ENCODE measurements around the gene SYNRG. TPM values are rescaled to one million over a fixed set of nuclear protein-coding genes. Genes with fewer than 3 reads are reported as not detected.
"Not testable (repeated sequence)": the region's sequence is repeated elsewhere in the genome, so short reads cannot be mapped to it uniquely, and the experiment has no call there.

Gene SYNRG
- total RNA-seq, 2 experiments from 2014 or later = 40.4 to 40.5 TPM

- Mint-ChIP-seq H3K27ac (peak overlapping the region; percentile 91), H3K36me3 (peaks cover 15% of the 10 kb centered on the region), H3K4me1 (peaks cover 24% of the 10 kb centered on the region), H3K4me3 (peak overlapping the region; percentile 78)
- H3K27me3 Mint-ChIP-seq, H3K9me3 Mint-ChIP-seq, DNase-seq: not testable (repeated sequence)
Observed at GRCh38 chr17:37610041-37610420, 813 bp upstream of the SYNRG start.

GRCh38 chr17:37608351-37609169 lies 658 bp downstream of the SYNRG start:
- H3K9me3 Mint-ChIP-seq = no peaks in the 10 kb centered on the region
- DNase-seq = no peak
- H3K4me1 Mint-ChIP-seq = peaks cover 38% of the 10 kb centered on the region
- H3K27ac Mint-ChIP-seq = peak overlapping the region; percentile 91
- H3K27me3 Mint-ChIP-seq = no peaks in the 10 kb centered on the region
- peaks cover 28% of the 10 kb centered on the region for H3K36me3 Mint-ChIP-seq
- peak overlapping the region; percentile 78 for H3K4me3 Mint-ChIP-seq

- Mint-ChIP-seq H3K4me1 (peaks cover 42% of the 10 kb centered on the region), H3K4me3 (peak overlapping the region; percentile 78), H3K27me3 (no peaks in the 10 kb centered on the region), H3K36me3 (peaks cover 35% of the 10 kb centered on the region), H3K9me3 (no peaks in the 10 kb centered on the region), H3K27ac (peak overlapping the region; percentile 91)
- peak; percentile 24 for DNase-seq
Observed at GRCh38 chr17:37607637-37608331, 1.4 kb downstream of the SYNRG start.

- peaks cover 48% of the 10 kb centered on the region for H3K4me1 Mint-ChIP-seq
- H3K4me3 Mint-ChIP-seq = peak overlapping the region; percentile 78
- peak overlapping the region; percentile 91 for H3K27ac Mint-ChIP-seq
- H3K9me3 Mint-ChIP-seq = no peaks in the 10 kb centered on the region
- no peaks in the 10 kb centered on the region for H3K27me3 Mint-ChIP-seq
- DNase-seq = peak; percentile 36
- H3K36me3 Mint-ChIP-seq = peaks cover 39% of the 10 kb centered on the region
Observed at GRCh38 chr17:37605813-37606505, 3.3 kb downstream of the SYNRG start.

- Mint-ChIP-seq H3K36me3 (peaks cover 45% of the 10 kb centered on the region), H3K4me3 (peak overlapping the region; percentile 78), H3K9me3 (no peaks in the 10 kb centered on the region), H3K27me3 (no peaks in the 10 kb centered on the region), H3K4me1 (peaks cover 55% of the 10 kb centered on the region), H3K27ac (peak overlapping the region; percentile 91)
- no peak for DNase-seq
Observed at GRCh38 chr17:37605081-37605480, 4.1 kb downstream of the SYNRG start.

- Mint-ChIP-seq H3K4me3 (peak overlapping the region; percentile 78), H3K4me1 (peaks cover 51% of the 10 kb centered on the region), H3K36me3 (peaks cover 47% of the 10 kb centered on the region), H3K27me3 (no peaks in the 10 kb centered on the region), H3K27ac (peak overlapping the region; percentile 91), H3K9me3 (no peaks in the 10 kb centered on the region)
- no peak for DNase-seq
Observed at GRCh38 chr17:37604556-37604955, 4.7 kb downstream of the SYNRG start.

GRCh38 chr17:37598145-37598544 lies 11.1 kb downstream of the SYNRG start:
- Mint-ChIP-seq H3K27ac (peak overlapping the region; percentile 47), H3K36me3 (peaks cover 36% of the 10 kb centered on the region), H3K9me3 (no peaks in the 10 kb centered on the region)

GRCh38 chr17:37592291-37592690 lies 16.9 kb downstream of the SYNRG start:
- Mint-ChIP-seq H3K36me3 (peaks cover 27% of the 10 kb centered on the region), H3K27me3 (no peaks in the 10 kb centered on the region), H3K27ac (no peak overlapping the region), H3K4me3 (no peak overlapping the region), H3K4me1 (peaks cover 53% of the 10 kb centered on the region), H3K9me3 (no peaks in the 10 kb centered on the region)
- no peak for DNase-seq

More at GRCh38 chr17:37598145-37598544, 11.1 kb downstream of the SYNRG start:
- no peak for DNase-seq
- no peaks in the 10 kb centered on the region for H3K27me3 Mint-ChIP-seq
- no peak overlapping the region for H3K4me3 Mint-ChIP-seq
- peaks cover 46% of the 10 kb centered on the region for H3K4me1 Mint-ChIP-seq

GRCh38 chr17:37585066-37585465 lies 24.2 kb downstream of the SYNRG start:
- Mint-ChIP-seq H3K4me1 (peaks cover 14% of the 10 kb centered on the region), H3K27me3 (no peaks in the 10 kb centered on the region), H3K27ac (no peak overlapping the region), H3K9me3 (no peaks in the 10 kb centered on the region), H3K36me3 (peaks cover 7% of the 10 kb centered on the region), H3K4me3 (no peak overlapping the region)
- DNase-seq = no peak

- Mint-ChIP-seq H3K4me1 (peaks cover 10% of the 10 kb centered on the region), H3K27me3 (no peaks in the 10 kb centered on the region)
Observed at GRCh38 chr17:37576281-37576680, 32.9 kb downstream of the SYNRG start.

GRCh38 chr17:37574427-37574826 lies 34.8 kb downstream of the SYNRG start:
- peaks cover 12% of the 10 kb centered on the region for H3K9me3 Mint-ChIP-seq
- H3K4me3 Mint-ChIP-seq = no peak overlapping the region
- H3K36me3 Mint-ChIP-seq = peaks cover 33% of the 10 kb centered on the region
- no peak for DNase-seq
- H3K27ac Mint-ChIP-seq = peak overlapping the region; percentile 32
- H3K27me3 Mint-ChIP-seq = no peaks in the 10 kb centered on the region
- H3K4me1 Mint-ChIP-seq = peaks cover 10% of the 10 kb centered on the region

More at GRCh38 chr17:37576281-37576680, 32.9 kb downstream of the SYNRG start:
- no peak for DNase-seq
- Mint-ChIP-seq H3K27ac (no peak overlapping the region), H3K36me3 (peaks cover 36% of the 10 kb centered on the region), H3K9me3 (peaks cover 12% of the 10 kb centered on the region), H3K4me3 (no peak overlapping the region)

- H3K4me1 Mint-ChIP-seq = peaks cover 11% of the 10 kb centered on the region
- H3K27ac Mint-ChIP-seq = no peak overlapping the region
- peaks cover 38% of the 10 kb centered on the region for H3K36me3 Mint-ChIP-seq
- H3K4me3 Mint-ChIP-seq = no peak overlapping the region
- DNase-seq = no peak
- no peaks in the 10 kb centered on the region for H3K27me3 Mint-ChIP-seq
- peaks cover 12% of the 10 kb centered on the region for H3K9me3 Mint-ChIP-seq
Observed at GRCh38 chr17:37571674-37572073, 37.5 kb downstream of the SYNRG start.

GRCh38 chr17:37570527-37571093 lies 38.6 kb downstream of the SYNRG start:
- Mint-ChIP-seq H3K4me1 (peaks cover 9% of the 10 kb centered on the region), H3K27me3 (no peaks in the 10 kb centered on the region), H3K27ac (no peak overlapping the region), H3K36me3 (peaks cover 36% of the 10 kb centered on the region), H3K4me3 (no peak overlapping the region), H3K9me3 (peaks cover 12% of the 10 kb centered on the region)
- DNase-seq = peak; percentile 39

GRCh38 chr17:37568350-37569053 lies 40.7 kb downstream of the SYNRG start:
- Mint-ChIP-seq H3K4me1 (peaks cover 12% of the 10 kb centered on the region), H3K4me3 (no peak overlapping the region), H3K27me3 (no peaks in the 10 kb centered on the region), H3K27ac (no peak overlapping the region), H3K9me3 (no peaks in the 10 kb centered on the region), H3K36me3 (peaks cover 25% of the 10 kb centered on the region)
- DNase-seq = no peak
